GM19438 (cell line): ENCODE data around the gene CDX1.

Experiments used
- ATAC-seq: cut with Tn5 transposase; IDR thresholded peaks from one replicate; pipeline ENCODE4 v1.9.1; 2021; ENCODE audit warnings: low read depth; ENCODE audit not compliant: unreplicated experiment

CDX1 gene

GRCh38 chr5:150166650-150167511 lies at the start of gene CDX1:
Gene CDX1 (plus strand): TSS chr5:150166778. CDS start chr5:150166877, 99 bp downstream.
- no peak for ATAC-seq

- ATAC-seq, result no peak
Observed at GRCh38 chr5:150117945-150118560, 48.5 kb upstream of the CDX1 start.

GRCh38 chr5:150118561-150119229 lies 47.9 kb upstream of the CDX1 start:
- no peak for ATAC-seq

GRCh38 chr5:150119421-150120061 lies 47.0 kb upstream of the CDX1 start:
- no peak for ATAC-seq

GRCh38 chr5:150120062-150120441 lies 46.5 kb upstream of the CDX1 start:
- no peak for ATAC-seq

- no peak for ATAC-seq
Observed at GRCh38 chr5:150120617-150121447, 45.7 kb upstream of the CDX1 start.

- no peak for ATAC-seq
Observed at GRCh38 chr5:150121448-150122157, 45.0 kb upstream of the CDX1 start.

GRCh38 chr5:150122158-150122510 lies 44.4 kb upstream of the CDX1 start:
- ATAC-seq, result peak; percentile 80

- no peak for ATAC-seq
Observed at GRCh38 chr5:150122536-150123481, 43.8 kb upstream of the CDX1 start.

GRCh38 chr5:150123542-150123941 lies 43.0 kb upstream of the CDX1 start:
- no peak for ATAC-seq

GRCh38 chr5:150124111-150124557 lies 42.4 kb upstream of the CDX1 start:
- no peak for ATAC-seq

GRCh38 chr5:150124596-150124995 lies 42.0 kb upstream of the CDX1 start:
- ATAC-seq, result no peak

GRCh38 chr5:150125334-150125733 lies 41.2 kb upstream of the CDX1 start:
- ATAC-seq, result no peak

- ATAC-seq, result no peak
Observed at GRCh38 chr5:150126199-150126920, 40.2 kb upstream of the CDX1 start.

GRCh38 chr5:150126921-150127265 lies 39.7 kb upstream of the CDX1 start:
- no peak for ATAC-seq

- ATAC-seq, result no peak
Observed at GRCh38 chr5:150129454-150129812, 37.1 kb upstream of the CDX1 start.

- no peak for ATAC-seq
Observed at GRCh38 chr5:150129813-150130492, 36.6 kb upstream of the CDX1 start.
